Activated T-helper 2 cell treated with anti-CD3 and anti-CD28 coated beads, Interferon-gamma antibody, Interleukin-2, Interleukin-4, amounts not matched to agents 10 μg/mL and 5 μg/mL and 100 μg/mL, durations not matched to agents 14 hours and 24 hours and 36 hours (primary cell): ENCODE measurements around the gene UBXN7. TPM values are rescaled to one million over a fixed set of nuclear protein-coding genes. Genes with fewer than 3 reads are reported as not detected.

Source experiments
- DNase-seq: peaks from one replicate; pipeline ENCODE4 v3.0.0; 2021; ENCODE audit warnings: low spot score
- H3K27ac Mint-ChIP-seq: one replicate; pipeline ENCODE4 v1.8.0; 2021; ENCODE audit warnings: mixed read lengths
- H3K27me3 Mint-ChIP-seq: one replicate; pipeline ENCODE4 v1.8.0; 2021; ENCODE audit warnings: low read depth, mixed read lengths
- H3K36me3 Mint-ChIP-seq: one replicate; pipeline ENCODE4 v1.8.0; 2021; ENCODE audit warnings: low read depth, mixed read lengths
- H3K4me1 Mint-ChIP-seq: one replicate; pipeline ENCODE4 v1.8.0; 2021; ENCODE audit warnings: low read depth, mixed read lengths
- H3K4me3 Mint-ChIP-seq: one replicate; pipeline ENCODE4 v1.8.0; 2021; ENCODE audit warnings: low read depth, mild to moderate bottlenecking, moderate library complexity, mixed read lengths
- H3K9me3 Mint-ChIP-seq: one replicate; pipeline ENCODE4 v1.8.0; 2021; ENCODE audit warnings: mixed read lengths
- intact Hi-C: fragments of 100-400 bp; cut with micrococcal nuclease; formaldehyde crosslinking; loops from one replicate; pipeline ENCODE4 v1.15.1; 2023
- total RNA-seq: library from RNA; stranded (reverse); gene quantifications from 2 replicates; pipeline ENCODE4 v1.2.3, GENCODE V29; 2022

UBXN7 gene
- total RNA-seq, 1 donor from 2014 or later = 64.4 TPM

DNA sequence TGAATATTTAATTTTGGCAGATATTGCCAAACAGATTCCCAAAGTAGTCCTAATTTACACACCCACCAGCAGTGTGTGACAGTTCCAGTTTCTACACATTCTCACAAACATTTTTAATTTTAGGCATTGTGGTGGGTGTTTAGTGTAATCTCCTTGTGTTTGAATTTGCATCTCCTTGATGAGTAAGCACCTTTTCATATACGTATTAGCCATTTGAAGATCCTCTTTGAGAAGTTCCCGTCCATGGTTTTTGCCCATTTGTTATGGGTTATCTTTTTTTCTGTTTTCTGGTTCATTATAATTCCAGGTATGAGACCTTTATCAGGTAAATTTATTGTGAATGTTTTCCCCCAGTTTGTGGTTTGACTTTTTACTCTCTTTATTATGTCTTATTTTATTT is 91.8 kb downstream of the UBXN7 start:
- no peak overlapping the region for H3K4me3 Mint-ChIP-seq
- H3K36me3 Mint-ChIP-seq = no peaks in the 10 kb centered on the region
- peaks cover 2% of the 10 kb centered on the region for H3K4me1 Mint-ChIP-seq
- DNase-seq = no peak
- H3K9me3 Mint-ChIP-seq = no peaks in the 10 kb centered on the region
- peaks cover 3% of the 10 kb centered on the region for H3K27me3 Mint-ChIP-seq
- H3K27ac Mint-ChIP-seq = no peak overlapping the region
- intact Hi-C loops = no loop called here

DNA sequence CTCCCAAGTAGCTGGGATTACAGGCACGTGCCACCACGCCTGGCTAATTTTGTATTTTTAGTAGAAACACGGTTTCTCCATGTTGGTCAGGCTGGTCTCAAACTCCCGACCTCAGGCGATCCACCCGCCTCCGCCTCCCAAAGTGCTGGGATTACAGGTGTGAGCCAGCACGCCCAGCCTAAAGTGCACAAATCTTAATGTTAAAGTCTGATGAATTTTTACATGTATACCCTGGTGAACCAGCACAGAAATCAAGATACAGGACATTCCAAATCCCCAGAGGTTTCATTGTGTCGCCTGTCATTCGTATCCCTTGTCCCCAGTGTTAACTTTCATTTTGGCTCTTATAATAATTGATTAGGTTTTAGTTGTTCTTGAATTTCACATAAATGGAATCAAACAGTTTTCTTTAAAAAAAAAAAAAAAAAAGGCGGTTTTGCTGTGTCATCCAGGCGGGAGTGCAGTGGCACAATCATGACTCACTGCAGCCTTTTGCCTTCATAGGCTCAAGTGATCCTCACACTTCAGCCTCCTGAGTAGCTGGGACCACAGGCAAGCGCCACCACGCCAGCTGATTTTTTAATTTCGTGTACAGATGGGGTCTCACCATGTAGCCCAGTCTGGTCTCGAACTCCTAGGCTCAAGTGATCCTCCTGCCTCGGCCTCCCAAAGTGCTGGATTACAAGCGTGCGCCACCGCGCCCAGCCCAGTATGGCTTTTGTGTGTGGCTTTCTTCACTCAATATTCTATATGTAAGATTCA is 92.6 kb downstream of the UBXN7 start:
- H3K27ac Mint-ChIP-seq = no peak overlapping the region
- no peaks in the 10 kb centered on the region for H3K36me3 Mint-ChIP-seq
- intact Hi-C loops = no loop called here
- H3K4me1 Mint-ChIP-seq = peaks cover 2% of the 10 kb centered on the region
- DNase-seq = no peak
- H3K9me3 Mint-ChIP-seq = no peaks in the 10 kb centered on the region
- no peak overlapping the region for H3K4me3 Mint-ChIP-seq
- peaks cover 3% of the 10 kb centered on the region for H3K27me3 Mint-ChIP-seq

DNA sequence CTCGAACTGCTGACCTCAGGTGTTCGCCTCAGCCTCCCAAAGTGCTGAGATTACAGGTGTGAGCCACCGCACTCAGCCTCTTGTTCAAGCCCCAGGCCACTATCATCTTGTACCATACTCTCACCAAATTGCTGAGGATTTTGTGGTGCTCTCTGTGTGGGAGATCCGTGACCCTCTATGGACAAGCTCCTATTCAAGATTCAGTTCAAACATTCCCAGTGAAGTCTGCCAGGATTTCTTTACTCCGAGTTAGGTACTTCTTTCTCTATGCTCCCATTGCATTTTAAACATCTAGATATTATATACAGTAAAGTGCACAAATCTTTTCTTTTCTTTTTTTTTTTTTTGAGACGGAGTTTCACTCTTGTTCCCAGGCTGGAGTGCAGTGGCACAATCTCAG is 93.2 kb downstream of the UBXN7 start:
- Mint-ChIP-seq H3K9me3 (no peaks in the 10 kb centered on the region), H3K27ac (no peak overlapping the region), H3K36me3 (no peaks in the 10 kb centered on the region), H3K4me3 (no peak overlapping the region), H3K4me1 (peaks cover 2% of the 10 kb centered on the region), H3K27me3 (peaks cover 3% of the 10 kb centered on the region)
- DNase-seq = no peak
- intact Hi-C loops = no loop called here

DNA sequence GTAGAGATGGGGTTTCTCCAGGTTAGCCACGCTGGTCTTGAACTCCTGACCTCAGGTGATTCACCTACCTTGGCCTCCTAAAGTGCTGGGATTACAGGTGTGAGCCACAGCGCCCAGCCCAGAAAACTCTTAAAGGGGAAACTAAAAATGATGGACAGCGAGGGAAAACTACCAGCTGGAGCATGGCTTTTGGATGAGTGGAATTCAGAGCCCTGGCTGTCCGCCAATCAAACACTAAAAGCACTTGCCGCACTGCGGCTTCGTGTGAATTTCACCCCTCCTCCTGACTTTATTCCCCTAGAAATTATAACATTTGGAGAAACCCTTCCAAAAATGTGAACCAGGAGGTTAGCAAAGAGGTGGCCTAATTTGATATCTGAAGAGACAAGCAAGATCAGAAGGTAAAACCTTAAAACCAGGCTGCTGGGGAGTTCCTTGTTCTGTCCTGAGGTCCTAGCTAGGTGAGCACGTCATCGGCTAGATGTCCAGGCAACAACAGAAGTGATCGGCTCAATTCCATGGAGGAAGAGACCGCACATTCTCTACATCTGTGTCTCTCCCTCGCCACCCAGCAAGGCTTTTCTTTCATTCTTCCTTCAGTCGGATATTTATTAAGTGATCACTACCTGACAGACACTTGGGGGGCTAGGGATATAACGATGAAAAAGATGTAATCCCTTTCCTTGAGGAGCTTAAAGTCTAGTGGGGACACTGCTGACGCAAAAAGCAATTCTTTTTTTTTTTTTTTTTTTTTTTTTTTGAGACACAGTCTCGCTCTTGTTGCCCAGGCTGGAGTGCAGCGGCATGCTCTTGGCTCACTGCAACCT is 95.7 kb downstream of the UBXN7 start:
- Mint-ChIP-seq H3K4me3 (no peak overlapping the region), H3K27ac (no peak overlapping the region), H3K36me3 (no peaks in the 10 kb centered on the region), H3K27me3 (peaks cover 3% of the 10 kb centered on the region), H3K9me3 (no peaks in the 10 kb centered on the region), H3K4me1 (peaks cover 2% of the 10 kb centered on the region)
- DNase-seq = no peak
- intact Hi-C loops = no loop called here

DNA sequence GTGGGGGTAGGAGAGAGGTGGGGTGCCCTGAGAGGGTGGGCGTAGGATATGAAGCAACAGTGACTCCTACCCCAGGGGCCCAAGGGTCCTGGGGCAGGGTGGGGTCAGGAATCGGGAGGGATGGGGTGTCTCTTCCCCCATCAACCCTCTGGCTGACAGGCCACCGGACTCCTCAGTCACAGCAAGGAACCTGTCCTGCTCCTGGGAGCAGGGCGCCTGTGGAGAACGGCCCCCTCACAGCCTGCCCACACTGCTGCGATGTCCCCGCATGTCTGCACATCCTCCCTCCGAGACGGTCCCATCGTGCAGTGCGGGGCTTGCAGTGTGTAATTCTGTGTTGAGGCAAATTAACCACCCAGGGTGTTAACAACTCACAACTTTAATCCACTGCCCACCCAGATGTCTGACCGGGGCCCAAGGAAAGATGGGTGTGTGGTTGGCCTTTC is 96.7 kb downstream of the UBXN7 start:
- Mint-ChIP-seq H3K4me3 (no peak overlapping the region), H3K9me3 (no peaks in the 10 kb centered on the region), H3K27me3 (peaks cover 3% of the 10 kb centered on the region), H3K4me1 (peaks cover 1% of the 10 kb centered on the region), H3K27ac (no peak overlapping the region), H3K36me3 (no peaks in the 10 kb centered on the region)
- intact Hi-C loops = no loop called here
- DNase-seq = no peak

DNA sequence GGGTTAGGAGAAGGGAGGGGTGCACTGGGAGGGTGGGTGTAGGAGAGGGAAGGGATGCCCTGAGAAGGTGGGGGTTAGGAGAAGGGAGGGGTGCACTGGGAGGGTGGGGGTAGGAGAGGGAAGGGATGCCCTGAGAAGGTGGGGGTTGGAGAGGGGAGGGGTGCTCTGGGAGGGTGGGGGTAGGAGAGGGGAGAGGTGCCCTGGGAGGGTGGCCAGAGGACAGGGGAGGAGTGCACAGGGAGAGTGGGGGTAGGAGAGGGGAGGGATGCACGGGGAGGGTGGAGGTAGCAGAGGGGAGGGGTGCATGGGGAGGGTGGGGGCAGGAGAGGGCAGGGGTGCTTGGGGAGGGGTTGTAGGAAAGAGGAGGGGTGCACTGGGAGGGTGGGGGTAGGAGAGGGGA is 97.2 kb downstream of the UBXN7 start:
- H3K27ac Mint-ChIP-seq = no peak overlapping the region
- DNase-seq = no peak
- no peaks in the 10 kb centered on the region for H3K9me3 Mint-ChIP-seq
- intact Hi-C loops = no loop called here
- H3K4me3 Mint-ChIP-seq = no peak overlapping the region
- no peaks in the 10 kb centered on the region for H3K4me1 Mint-ChIP-seq
- H3K27me3 Mint-ChIP-seq = peaks cover 6% of the 10 kb centered on the region
- H3K36me3 Mint-ChIP-seq = no peaks in the 10 kb centered on the region

DNA sequence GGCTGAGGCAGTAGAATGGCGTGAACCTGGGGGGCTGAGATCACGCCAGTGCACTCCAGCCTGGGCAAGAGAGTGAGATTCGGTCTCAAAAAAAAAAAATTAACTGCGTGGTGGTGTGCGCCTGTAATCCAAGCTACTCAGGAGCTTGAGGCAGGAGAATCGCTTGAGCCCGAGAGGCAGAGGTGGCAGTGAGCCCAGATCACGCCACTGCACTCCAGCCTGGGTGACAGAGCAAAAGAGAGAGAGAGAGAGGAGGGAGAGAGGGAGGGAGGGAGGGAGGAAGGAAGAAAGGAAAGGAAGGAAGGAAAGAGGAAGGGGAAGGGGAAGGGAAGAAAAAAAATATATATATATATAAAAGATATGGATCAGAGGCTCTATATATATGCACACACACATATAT is 100.1 kb downstream of the UBXN7 start:
- H3K4me1 Mint-ChIP-seq = no peaks in the 10 kb centered on the region
- intact Hi-C loops = no loop called here
- no peak overlapping the region for H3K4me3 Mint-ChIP-seq
- no peak for DNase-seq
- H3K27me3 Mint-ChIP-seq = peaks cover 10% of the 10 kb centered on the region
- H3K36me3 Mint-ChIP-seq = no peaks in the 10 kb centered on the region
- H3K9me3 Mint-ChIP-seq = no peaks in the 10 kb centered on the region
- no peak overlapping the region for H3K27ac Mint-ChIP-seq

DNA sequence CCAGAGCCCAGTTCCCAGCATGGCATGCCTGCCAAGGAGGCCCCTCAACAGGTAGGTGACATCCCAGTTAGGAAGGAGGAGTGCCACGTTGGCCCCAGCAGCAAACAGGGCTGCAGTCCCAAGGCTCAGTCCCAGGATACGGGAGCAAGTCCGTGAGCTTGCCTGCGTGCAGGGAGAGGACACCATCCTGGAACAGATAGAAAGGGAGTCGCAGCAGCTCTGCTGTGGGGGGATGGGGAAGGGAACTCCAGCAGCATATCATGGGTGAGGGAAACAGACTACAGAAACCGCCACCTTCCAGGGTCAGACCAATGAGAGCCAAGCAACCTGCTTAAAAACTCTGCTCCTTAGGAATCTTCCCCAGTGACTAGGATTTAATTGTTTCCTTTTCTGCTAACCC is 104.8 kb downstream of the UBXN7 start:
- no peaks in the 10 kb centered on the region for H3K4me1 Mint-ChIP-seq
- H3K9me3 Mint-ChIP-seq = no peaks in the 10 kb centered on the region
- intact Hi-C loops = no loop called here
- DNase-seq = no peak
- H3K4me3 Mint-ChIP-seq = no peak overlapping the region
- H3K36me3 Mint-ChIP-seq = no peaks in the 10 kb centered on the region
- H3K27ac Mint-ChIP-seq = no peak overlapping the region
- H3K27me3 Mint-ChIP-seq = peaks cover 11% of the 10 kb centered on the region

DNA sequence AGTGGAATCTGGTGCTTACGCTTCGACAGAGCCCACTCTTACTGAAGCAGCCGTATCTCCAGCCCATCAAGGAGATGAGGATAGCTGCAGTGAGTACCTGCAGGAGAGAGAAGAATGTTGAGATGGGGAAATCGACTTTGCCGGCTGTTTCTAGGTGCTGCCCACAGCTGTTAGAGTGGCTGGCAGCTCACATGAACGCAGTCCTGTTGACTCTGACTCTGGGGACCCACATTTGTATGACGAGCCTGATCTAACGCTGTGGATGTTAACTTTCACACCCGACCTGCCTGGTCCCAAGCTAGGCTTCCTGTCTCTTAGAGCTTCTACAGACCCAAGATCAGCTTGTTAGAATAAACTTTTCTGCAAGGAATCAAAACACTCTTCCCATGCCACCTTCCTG is 105.3 kb downstream of the UBXN7 start:
- Mint-ChIP-seq H3K4me3 (no peak overlapping the region), H3K4me1 (no peaks in the 10 kb centered on the region), H3K27me3 (peaks cover 11% of the 10 kb centered on the region), H3K27ac (no peak overlapping the region), H3K9me3 (no peaks in the 10 kb centered on the region), H3K36me3 (no peaks in the 10 kb centered on the region)
- DNase-seq = no peak
- intact Hi-C loops = no loop called here

DNA sequence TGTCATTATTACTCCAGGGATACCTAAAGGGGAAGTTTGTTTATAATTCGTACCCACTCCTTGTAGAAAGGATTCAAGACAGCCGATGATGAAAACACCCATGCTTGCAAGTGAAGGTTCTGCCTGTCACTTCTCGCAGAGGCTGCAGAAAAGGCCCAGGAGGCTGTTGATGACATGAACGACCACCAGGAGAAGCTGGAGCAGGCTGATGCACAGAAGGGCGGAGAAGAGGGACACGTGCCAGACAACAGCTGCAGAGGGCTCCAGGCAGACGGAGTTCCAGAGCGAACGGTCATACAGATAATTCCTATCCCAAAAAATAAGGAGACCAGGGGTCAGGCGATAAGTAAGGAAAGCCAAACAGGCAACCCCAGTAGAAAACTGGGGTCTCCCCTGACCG is 108.5 kb downstream of the UBXN7 start:
- Mint-ChIP-seq H3K4me1 (peaks cover 4% of the 10 kb centered on the region), H3K9me3 (no peaks in the 10 kb centered on the region), H3K36me3 (no peaks in the 10 kb centered on the region), H3K4me3 (no peak overlapping the region), H3K27me3 (peaks cover 6% of the 10 kb centered on the region), H3K27ac (no peak overlapping the region)
- DNase-seq = no peak
- intact Hi-C loops = no loop called here

DNA sequence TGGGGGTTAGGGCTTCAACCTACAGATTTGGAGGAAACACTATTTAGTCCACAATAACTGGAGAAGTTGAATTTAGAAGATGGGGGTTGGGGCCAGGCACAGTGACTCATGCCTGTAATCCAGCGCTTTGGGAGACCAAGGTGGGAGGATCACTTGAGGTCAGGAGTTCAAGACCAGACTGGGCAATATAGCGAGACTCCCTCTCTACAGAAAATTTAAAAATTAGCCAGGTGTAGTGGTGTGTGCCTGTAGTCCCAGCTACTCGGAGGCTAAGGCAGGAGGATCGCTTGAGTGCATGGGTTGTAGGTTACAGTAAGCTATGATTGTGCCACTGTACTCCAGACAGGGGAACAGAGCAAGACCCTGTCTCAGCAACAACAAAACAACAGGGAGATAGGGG is 109.2 kb downstream of the UBXN7 start:
- Mint-ChIP-seq H3K9me3 (no peaks in the 10 kb centered on the region), H3K4me3 (no peak overlapping the region), H3K27ac (no peak overlapping the region), H3K36me3 (no peaks in the 10 kb centered on the region), H3K27me3 (peaks cover 3% of the 10 kb centered on the region), H3K4me1 (peaks cover 4% of the 10 kb centered on the region)
- intact Hi-C loops = no loop called here
- DNase-seq = no peak

DNA sequence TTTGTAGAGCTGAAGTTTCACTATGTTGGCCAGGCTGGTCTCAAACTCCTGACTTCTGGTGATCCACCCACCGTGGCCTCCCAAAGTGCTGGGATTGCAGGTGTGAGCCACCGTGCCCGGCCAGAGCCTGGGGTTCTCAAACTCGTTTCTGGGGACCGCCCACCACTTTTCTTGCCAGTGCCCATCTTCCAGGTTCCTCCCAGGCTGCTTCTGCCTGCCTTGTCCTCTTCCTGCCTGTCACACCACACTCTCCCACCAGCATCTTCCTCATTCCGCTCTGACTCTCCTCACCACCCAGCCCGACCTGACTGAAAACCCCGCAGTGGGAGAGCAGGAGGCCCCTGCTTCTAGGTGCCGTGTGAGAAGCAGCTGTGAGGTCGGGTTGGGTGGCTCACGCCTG is 111.1 kb downstream of the UBXN7 start:
- H3K27me3 Mint-ChIP-seq = peaks cover 2% of the 10 kb centered on the region
- no peak overlapping the region for H3K4me3 Mint-ChIP-seq
- peaks cover 2% of the 10 kb centered on the region for H3K36me3 Mint-ChIP-seq
- H3K9me3 Mint-ChIP-seq = no peaks in the 10 kb centered on the region
- H3K27ac Mint-ChIP-seq = no peak overlapping the region
- H3K4me1 Mint-ChIP-seq = peaks cover 10% of the 10 kb centered on the region
- DNase-seq = no peak
- intact Hi-C loops = no loop called here

DNA sequence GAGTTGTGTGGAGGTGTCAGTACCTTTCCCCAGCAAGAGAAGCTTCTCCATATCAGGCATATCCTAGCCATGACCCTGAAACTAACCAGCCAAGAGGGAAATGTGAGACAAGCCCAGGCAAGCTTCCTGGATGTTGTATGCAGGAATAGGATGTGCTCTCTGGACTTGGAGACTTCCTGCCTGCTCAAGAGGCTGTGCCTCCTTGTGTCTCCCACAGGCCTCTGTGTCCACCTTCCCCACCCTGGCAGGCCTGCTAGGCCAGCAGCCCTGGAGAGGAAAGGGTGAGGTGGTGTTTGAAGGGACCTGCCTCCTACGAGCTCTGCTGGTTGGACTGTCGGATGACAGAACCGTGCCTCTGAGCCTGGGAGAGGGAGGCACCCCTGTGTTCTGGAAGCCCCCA is 112.1 kb downstream of the UBXN7 start:
- Mint-ChIP-seq H3K4me3 (no peak overlapping the region), H3K4me1 (peaks cover 10% of the 10 kb centered on the region), H3K36me3 (peaks cover 2% of the 10 kb centered on the region), H3K9me3 (no peaks in the 10 kb centered on the region), H3K27me3 (peaks cover 2% of the 10 kb centered on the region), H3K27ac (no peak overlapping the region)
- no peak for DNase-seq
- intact Hi-C loops = no loop called here
